Measurements from ENCODE around the gene CNOT6L. TPM values are rescaled to one million over a fixed set of nuclear protein-coding genes. Genes with fewer than 3 reads are reported as not detected.
A peak's percentile ranks its signal among the peaks of the same experiment; 100 is the strongest.

Gene CNOT6L
- polyA plus RNA-seq, 1 donor (not counting 4 experiments of a cell fraction or from before 2014, with no cell fraction given) = 12.0 TPM

- no peak for DNase-seq (ENCODE audit: low read depth, low spot score)
- H3K9me3 ChIP-seq (ENCODE audit: control insufficient read depth, low read depth, low read length) = no peaks in the 10 kb centered on the region
- dilution Hi-C loops (cut with MboI; ENCODE audit: extremely low pct_ligation_motif_present, low sequenced_read_pairs) = no loop called here
Observed at GRCh38 chr4:77802402-77802801, 16.8 kb downstream of the CNOT6L start.

DNA sequence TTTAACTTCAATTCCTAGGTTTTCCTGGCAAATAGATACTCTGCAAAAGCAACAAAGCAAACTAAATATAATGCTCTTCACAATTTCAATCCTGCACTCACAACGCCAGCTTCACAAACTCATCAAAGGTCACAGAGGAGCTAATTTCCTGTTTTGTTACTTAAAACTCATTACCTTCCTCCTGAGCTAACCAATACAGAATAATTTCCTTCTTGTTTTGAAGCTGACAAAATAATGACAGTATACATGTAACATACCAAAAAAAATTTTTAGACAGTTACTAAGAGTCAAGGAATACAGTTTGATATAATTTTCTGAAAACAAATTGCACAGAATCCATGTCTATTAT is 17.9 kb downstream of the CNOT6L start:
- Histone ChIP-seq H3K4me1 (ENCODE audit: control insufficient read depth, extremely low read depth, insufficient read depth, low read length) (peaks cover 15% of the 10 kb centered on the region), H3K9me1 (ENCODE audit: control insufficient read depth, extremely low read depth, insufficient read depth, low read length) (no peaks in the 10 kb centered on the region), H3K27me3 (ENCODE audit: control insufficient read depth, extremely low read depth, insufficient read depth, low read length) (no peaks in the 10 kb centered on the region), H3K36me3 (ENCODE audit: control insufficient read depth in 2 of 2, extremely low read depth in 1 of 2, insufficient read depth in 2 of 2, low read length in 2 of 2) (no peaks in the 10 kb centered on the region), H3K27ac (ENCODE audit: control insufficient read depth, insufficient read depth, low read length) (no peak overlapping the region), H3K4me3 (ENCODE audit: control insufficient read depth in 2 of 3, extremely low read depth in 1 of 3, insufficient read depth in 2 of 3, low read depth in 1 of 3, low read length in 3 of 3) (no peak overlapping the region), H3K9me3 (ENCODE audit: control insufficient read depth, low read depth, low read length) (no peaks in the 10 kb centered on the region), H3K9ac (ENCODE audit: control insufficient read depth, extremely low read depth, insufficient read depth, low read length) (no peak overlapping the region), H2AFZ (ENCODE audit: control insufficient read depth, low read length) (peak overlapping the region; percentile 33), H3K79me2 (ENCODE audit: control insufficient read depth, insufficient read depth, low read length) (peaks cover 69% of the 10 kb centered on the region), H4K20me1 (ENCODE audit: control insufficient read depth, extremely low read depth, insufficient read depth, low read length) (no peaks in the 10 kb centered on the region), H3K4me2 (ENCODE audit: control insufficient read depth, extremely low read depth, insufficient read depth, low read depth, low read length) (peak overlapping the region; percentile 11)
- FAIRE-seq = peak; percentile 51
- dilution Hi-C loops (cut with MboI; ENCODE audit: extremely low pct_ligation_motif_present, low sequenced_read_pairs) = no loop called here
- no peak for DNase-seq (ENCODE audit: low read depth, low spot score)
- TF ChIP-seq EZH2 (IDR thresholded peaks at IDR 0.05; ENCODE audit: low read length) = no peak
- TF ChIP-seq, protein P1, sequence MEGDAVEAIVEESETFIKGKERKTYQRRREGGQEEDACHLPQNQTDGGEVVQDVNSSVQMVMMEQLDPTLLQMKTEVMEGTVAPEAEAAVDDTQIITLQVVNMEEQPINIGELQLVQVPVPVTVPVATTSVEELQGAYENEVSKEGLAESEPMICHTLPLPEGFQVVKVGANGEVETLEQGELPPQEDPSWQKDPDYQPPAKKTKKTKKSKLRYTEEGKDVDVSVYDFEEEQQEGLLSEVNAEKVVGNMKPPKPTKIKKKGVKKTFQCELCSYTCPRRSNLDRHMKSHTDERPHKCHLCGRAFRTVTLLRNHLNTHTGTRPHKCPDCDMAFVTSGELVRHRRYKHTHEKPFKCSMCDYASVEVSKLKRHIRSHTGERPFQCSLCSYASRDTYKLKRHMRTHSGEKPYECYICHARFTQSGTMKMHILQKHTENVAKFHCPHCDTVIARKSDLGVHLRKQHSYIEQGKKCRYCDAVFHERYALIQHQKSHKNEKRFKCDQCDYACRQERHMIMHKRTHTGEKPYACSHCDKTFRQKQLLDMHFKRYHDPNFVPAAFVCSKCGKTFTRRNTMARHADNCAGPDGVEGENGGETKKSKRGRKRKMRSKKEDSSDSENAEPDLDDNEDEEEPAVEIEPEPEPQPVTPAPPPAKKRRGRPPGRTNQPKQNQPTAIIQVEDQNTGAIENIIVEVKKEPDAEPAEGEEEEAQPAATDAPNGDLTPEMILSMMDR (optimal IDR thresholded peaks at IDR 0.05 in 1 of 3, IDR thresholded peaks at IDR 0.05 in 1 of 3, conservative IDR thresholded peaks at IDR 0.05 in 1 of 3; ENCODE audit: extremely low read depth in 1 of 3, insufficient read depth in 2 of 3, low read length in 3 of 3) = no peak

More at GRCh38 chr4:77802402-77802801, 16.8 kb downstream of the CNOT6L start:
- H3K27me3 ChIP-seq (ENCODE audit: control insufficient read depth, extremely low read depth, insufficient read depth, low read length) = no peaks in the 10 kb centered on the region
- no peak overlapping the region for H3K4me2 ChIP-seq (ENCODE audit: control insufficient read depth, extremely low read depth, insufficient read depth, low read depth, low read length)
- H3K36me3 ChIP-seq (ENCODE audit: control insufficient read depth in 2 of 2, extremely low read depth in 1 of 2, insufficient read depth in 2 of 2, low read length in 2 of 2) = no peaks in the 10 kb centered on the region
- H3K27ac ChIP-seq (ENCODE audit: control insufficient read depth, insufficient read depth, low read length) = no peak overlapping the region
- H3K9me1 ChIP-seq (ENCODE audit: control insufficient read depth, extremely low read depth, insufficient read depth, low read length) = no peaks in the 10 kb centered on the region
- H3K9ac ChIP-seq (ENCODE audit: control insufficient read depth, extremely low read depth, insufficient read depth, low read length) = no peak overlapping the region
- H3K4me1 ChIP-seq (ENCODE audit: control insufficient read depth, extremely low read depth, insufficient read depth, low read length) = peaks cover 10% of the 10 kb centered on the region
- no peak overlapping the region for H3K4me3 ChIP-seq (ENCODE audit: control insufficient read depth in 2 of 3, extremely low read depth in 1 of 3, insufficient read depth in 2 of 3, low read depth in 1 of 3, low read length in 3 of 3)
- H3K79me2 ChIP-seq (ENCODE audit: control insufficient read depth, insufficient read depth, low read length) = peaks cover 68% of the 10 kb centered on the region
- TF ChIP-seq EZH2 (IDR thresholded peaks at IDR 0.05; ENCODE audit: low read length) = no peak
- TF ChIP-seq, protein P1 (optimal IDR thresholded peaks at IDR 0.05 in 1 of 3, IDR thresholded peaks at IDR 0.05 in 1 of 3, conservative IDR thresholded peaks at IDR 0.05 in 1 of 3; ENCODE audit: extremely low read depth in 1 of 3, insufficient read depth in 2 of 3, low read length in 3 of 3) = no peak
- no peak for FAIRE-seq
- no peaks in the 10 kb centered on the region for H4K20me1 ChIP-seq (ENCODE audit: control insufficient read depth, extremely low read depth, insufficient read depth, low read length)
- no peak overlapping the region for H2AFZ ChIP-seq (ENCODE audit: control insufficient read depth, low read length)

All from keratinocyte (primary cell).